GM12872 (cell line): ENCODE data around the gene LNX1.

ENCODE experiments used
- TF ChIP-seq, protein P1 (sequence below): IDR thresholded peaks from 3 replicates; pipeline ENCODE4 v1.5.1; 2011; ENCODE audit warnings: low read depth, mild to moderate bottlenecking, low read length, moderate library complexity; ENCODE audit not compliant: insufficient read depth

LNX1 gene

DNA sequence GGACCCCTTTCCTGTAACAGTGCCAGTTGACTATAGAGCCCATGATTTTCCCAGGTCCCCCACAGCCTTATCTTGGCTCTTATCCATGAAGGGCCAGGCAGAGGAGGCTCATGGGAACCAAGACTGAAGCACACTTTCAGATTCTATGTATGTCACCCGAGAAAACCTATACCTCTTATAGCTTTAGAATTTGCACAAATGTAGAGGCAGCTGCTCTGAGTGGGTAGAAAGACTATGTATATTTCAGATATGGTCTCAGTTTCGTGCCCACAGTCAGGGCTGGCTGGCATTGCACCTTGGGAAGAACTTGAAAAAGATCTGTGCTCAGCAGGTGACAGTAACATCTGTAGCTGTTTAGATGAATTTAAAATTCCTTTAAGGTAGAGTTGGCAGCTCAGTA is 8.3 kb upstream of the LNX1 start:
- TF ChIP-seq, protein P1, sequence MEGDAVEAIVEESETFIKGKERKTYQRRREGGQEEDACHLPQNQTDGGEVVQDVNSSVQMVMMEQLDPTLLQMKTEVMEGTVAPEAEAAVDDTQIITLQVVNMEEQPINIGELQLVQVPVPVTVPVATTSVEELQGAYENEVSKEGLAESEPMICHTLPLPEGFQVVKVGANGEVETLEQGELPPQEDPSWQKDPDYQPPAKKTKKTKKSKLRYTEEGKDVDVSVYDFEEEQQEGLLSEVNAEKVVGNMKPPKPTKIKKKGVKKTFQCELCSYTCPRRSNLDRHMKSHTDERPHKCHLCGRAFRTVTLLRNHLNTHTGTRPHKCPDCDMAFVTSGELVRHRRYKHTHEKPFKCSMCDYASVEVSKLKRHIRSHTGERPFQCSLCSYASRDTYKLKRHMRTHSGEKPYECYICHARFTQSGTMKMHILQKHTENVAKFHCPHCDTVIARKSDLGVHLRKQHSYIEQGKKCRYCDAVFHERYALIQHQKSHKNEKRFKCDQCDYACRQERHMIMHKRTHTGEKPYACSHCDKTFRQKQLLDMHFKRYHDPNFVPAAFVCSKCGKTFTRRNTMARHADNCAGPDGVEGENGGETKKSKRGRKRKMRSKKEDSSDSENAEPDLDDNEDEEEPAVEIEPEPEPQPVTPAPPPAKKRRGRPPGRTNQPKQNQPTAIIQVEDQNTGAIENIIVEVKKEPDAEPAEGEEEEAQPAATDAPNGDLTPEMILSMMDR: no peak

DNA sequence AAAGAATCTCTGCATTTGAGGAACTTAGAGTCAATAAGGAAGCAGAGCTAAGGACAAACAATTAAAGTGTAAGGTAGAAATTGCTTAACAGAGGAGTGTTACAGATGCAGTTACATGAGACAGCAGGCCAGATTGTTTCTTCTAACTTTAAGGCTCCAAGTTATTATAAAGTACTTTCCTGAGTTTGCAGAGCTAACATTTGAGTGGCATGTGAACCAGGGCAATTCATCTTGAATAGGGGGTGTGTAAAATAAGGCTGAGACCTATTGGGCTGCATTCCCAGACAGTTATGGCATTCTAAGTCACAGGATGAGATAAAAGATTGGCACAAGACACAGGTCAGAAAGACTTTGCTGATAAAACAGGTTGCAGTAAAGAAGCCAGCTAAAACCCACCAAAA is 7.6 kb upstream of the LNX1 start:
- TF ChIP-seq, protein P1: no peak

DNA sequence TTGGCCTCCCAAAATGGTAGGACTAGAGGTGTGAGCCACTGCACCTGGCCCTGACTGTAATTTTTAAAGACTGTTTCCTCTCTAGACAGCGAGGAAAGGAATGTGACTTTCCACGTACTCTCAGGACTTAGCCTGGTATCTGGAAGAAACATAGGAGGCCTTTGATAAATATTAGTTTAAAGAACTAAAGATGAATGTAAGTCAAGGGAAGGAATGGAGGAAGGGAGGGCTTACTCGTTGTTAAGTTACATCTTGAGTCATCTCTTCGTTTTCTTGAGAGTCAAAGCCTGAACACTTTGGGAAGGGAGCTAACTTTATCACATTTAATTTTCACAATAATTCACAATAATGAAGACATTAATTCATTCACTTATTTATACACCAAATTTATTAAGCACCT is 7.2 kb upstream of the LNX1 start:
- TF ChIP-seq, protein P1: no peak

DNA sequence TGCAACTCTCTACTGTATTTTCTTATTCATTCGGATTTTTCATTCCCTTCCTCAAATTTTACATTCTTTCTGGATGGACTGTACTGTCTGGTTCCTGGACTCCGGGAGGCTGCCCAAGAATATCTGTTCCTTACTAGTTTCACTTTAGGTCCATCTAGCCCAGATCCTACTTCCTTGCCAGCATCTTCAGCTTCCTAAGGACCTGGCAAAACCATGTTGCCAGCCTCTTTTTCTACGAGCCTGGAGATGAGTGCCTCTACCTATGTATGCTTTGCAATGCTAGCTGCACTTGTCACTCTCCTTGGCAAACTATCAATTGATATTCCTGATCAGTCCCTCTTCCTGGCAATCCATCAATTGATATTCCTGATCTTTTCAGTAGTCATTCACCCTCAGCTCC is 5.6 kb upstream of the LNX1 start:
- TF ChIP-seq, protein P1: no peak

DNA sequence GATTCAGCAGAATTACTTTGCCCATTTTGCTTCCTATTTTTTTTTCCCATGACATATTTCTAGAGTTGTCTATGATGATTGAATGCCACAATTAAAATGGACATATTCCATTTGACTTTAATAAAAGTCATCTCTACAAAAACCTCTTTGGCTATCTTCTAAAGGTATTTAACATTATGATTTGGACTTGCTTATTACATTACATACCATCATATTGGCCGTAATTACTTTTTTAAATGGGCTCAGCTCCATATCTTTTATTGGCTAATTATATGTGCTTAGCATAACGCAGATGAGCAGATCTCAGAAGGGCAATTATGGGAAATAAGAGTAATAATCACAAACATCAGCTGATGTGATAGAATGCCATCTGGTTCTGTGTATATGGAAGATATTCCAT is 4.5 kb upstream of the LNX1 start:
- TF ChIP-seq, protein P1: no peak

DNA sequence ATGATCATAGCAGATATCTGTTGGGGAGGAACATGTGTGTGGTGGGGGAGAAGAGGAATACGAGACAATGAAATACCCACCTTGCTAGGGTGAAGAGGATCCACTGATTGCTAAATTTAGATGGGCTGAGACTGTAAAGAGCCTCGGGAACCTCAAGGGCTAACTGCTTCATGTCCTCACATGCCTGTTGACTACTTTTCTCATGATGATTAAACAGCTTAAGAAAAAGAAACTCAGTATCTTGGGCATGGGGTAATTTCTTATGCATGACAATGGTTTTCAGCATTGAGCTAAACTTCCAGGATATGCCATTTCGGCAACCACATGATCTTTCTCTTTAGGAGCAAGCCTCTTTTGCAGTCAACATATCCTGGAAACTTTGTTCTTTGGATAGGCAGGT is 3.9 kb upstream of the LNX1 start:
- TF ChIP-seq, protein P1: no peak

DNA sequence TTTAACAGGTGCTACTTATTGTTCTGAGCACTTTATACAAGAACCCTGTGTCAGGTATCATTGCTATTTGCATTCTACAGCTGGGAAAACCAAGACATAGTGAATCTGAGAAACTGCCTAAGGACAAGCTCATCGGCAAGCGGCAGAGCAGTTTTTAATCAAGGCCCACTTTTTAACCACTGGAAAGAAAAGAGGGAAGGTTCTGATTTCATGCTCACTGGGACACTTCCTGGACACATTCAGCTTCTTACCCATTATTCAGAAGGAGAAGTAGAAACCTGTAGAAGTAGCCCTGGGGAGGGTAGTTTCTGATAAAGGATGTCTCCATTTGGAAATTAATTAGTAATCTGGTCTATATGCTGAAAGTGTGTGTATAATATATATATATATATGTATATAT is 2.5 kb upstream of the LNX1 start:
- TF ChIP-seq, protein P1: no peak
